Retinal pigment epithelial cell (primary cell): Measurements from ENCODE around the gene DAAM2.

ENCODE experiments used
- DNase-seq: peaks from one replicate; pipeline ENCODE4 v3.0.0-alpha.2; 2010; ENCODE audit warnings: low read depth
- H3K4me3 ChIP-seq: 2 replicates; pipeline ENCODE4 v1.5.1; 2011; ENCODE audit warnings: mild to moderate bottlenecking, low read length, control low read depth, moderate library complexity
- TF ChIP-seq, protein P1 (sequence below): conservative IDR thresholded peaks from 2 replicates; pipeline ENCODE4 v1.5.1; 2011; ENCODE audit warnings: low read depth, low read length, control low read depth, inconsistent platforms

DAAM2 gene

DNA sequence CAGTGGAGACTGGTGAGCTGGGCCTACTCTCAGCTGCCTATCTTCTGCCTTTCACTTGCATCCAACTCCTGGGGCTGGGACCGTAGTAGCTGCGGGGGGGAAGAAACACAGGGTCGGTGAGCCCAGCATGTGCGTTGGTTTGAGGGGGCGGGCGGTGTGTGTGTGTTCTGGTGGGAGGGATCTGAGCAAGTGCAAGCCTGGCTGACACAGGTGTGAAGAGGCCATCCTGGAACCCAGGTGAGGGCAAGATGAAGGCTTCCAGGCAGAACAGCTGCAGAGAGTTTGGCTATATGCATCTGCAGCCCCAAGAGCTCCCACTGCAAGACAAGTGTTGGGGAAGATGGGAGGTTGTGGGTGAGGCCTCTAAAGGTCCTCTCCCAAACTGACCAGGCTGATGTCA is 111.5 kb downstream of the DAAM2 start:
- no peak for DNase-seq
- TF ChIP-seq, protein P1, sequence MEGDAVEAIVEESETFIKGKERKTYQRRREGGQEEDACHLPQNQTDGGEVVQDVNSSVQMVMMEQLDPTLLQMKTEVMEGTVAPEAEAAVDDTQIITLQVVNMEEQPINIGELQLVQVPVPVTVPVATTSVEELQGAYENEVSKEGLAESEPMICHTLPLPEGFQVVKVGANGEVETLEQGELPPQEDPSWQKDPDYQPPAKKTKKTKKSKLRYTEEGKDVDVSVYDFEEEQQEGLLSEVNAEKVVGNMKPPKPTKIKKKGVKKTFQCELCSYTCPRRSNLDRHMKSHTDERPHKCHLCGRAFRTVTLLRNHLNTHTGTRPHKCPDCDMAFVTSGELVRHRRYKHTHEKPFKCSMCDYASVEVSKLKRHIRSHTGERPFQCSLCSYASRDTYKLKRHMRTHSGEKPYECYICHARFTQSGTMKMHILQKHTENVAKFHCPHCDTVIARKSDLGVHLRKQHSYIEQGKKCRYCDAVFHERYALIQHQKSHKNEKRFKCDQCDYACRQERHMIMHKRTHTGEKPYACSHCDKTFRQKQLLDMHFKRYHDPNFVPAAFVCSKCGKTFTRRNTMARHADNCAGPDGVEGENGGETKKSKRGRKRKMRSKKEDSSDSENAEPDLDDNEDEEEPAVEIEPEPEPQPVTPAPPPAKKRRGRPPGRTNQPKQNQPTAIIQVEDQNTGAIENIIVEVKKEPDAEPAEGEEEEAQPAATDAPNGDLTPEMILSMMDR, result no peak
- H3K4me3 ChIP-seq, result no peak overlapping the region

DNA sequence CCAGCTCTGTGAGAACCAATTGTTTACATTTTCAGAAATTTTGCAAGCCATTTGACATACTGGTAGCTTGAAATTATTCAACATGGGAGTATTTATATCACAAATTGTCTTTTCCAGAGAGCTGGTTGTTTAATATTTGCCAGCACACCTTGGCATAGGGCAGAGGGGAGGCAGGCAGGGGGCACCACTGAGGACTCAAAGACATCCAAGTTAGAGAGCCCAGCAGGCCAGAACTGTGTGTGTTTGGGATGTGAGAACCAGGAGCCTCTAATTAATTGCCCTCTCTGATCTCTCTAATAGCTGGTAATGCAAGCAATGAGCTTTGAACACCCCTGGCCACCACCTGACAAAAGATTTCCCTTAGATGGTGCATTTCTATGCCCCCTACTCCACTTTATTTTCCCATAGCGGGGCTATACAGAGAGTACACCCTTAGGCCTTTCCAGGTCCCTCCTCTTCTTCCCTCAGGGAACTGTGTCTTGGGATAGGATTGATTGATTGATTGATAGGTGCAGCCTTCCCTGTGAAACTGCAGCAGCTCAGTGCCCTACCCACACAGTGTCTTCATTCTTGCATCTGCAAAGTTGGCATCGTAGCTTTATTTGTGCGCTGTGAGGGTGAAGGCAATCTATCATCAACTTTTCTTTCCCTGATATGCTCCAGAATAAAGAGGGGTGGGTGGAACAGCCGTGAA is 112.9 kb downstream of the DAAM2 start:
- no peak for DNase-seq
- H3K4me3 ChIP-seq, result no peak overlapping the region
- TF ChIP-seq, protein P1, result no peak

DNA sequence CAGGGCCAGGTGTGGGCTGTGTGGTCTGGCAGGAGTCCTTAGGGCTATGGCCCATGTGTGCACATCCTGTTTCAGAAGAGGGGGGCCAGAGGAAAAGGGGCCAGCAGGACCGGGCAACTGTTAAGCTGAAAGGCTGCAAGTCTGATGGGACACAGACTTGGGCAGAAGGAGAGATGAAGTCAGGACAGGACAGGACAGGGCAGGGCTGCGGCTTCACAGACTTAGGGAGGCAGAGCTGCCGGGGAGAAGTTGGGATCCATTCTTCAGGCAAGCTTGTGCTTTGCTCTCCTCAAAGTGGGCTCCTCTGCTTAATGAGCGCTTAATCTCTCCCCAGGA is 113.4 kb downstream of the DAAM2 start:
- no peak overlapping the region for H3K4me3 ChIP-seq
- no peak for DNase-seq
- TF ChIP-seq, protein P1, result no peak

DNA sequence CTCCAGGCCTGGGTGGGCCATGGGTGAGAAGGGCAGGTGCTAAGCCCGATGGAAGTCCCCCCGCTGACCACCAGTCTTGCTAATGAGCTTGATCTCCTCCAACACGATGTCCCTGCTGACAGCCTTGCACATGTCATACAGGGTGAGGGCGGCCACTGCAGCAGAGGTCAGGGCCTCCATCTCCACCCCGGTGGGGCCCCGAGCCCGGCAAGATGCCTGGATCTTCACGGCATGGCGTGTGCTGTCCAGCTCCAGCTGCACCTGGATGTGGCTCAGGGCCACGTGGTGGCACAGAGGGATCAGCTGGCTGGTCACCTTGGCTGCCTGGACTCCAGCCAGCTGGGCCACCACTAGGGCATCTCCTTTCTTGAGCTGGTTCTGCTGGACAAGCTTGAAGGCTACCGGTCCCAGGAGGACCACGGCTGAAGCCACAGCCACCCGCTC is 114.2 kb downstream of the DAAM2 start:
- no peak overlapping the region for H3K4me3 ChIP-seq
- TF ChIP-seq, protein P1, result no peak
- no peak for DNase-seq

DNA sequence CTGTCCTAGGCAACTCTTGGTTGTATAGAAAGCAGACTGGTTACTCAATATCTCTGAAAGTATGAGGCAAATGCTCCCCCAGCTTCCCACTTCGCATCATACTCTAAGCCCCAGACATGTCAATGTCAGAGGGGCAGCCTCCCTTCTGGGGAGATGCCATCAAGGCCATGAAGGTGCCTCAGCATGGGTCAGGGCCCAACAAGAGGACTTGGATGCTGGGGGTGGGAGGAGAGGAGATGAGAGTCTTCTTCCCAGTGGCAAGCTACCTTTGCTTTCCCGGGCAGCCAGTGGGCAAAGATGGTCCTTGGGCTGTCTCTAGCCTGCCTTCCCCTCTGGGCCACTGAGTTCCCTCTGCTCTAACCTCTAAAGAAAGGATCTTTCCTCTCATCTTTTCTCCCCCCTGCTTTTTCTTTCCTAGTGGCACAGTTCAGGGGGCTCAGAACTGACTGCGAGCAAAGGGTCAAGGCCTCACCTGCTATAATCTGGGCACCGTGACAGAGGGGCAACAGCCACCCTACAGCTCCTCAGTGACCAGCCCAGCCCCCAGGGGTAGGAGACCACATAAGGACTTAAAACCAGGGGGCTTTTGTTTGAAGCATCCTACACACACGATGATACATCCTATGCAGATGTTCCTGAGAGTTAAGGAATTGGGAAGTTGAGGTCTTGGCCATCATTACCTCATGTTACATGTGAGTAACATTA is 115.8 kb downstream of the DAAM2 start:
- DNase-seq, result no peak
- TF ChIP-seq, protein P1, result no peak
- no peak overlapping the region for H3K4me3 ChIP-seq

DNA sequence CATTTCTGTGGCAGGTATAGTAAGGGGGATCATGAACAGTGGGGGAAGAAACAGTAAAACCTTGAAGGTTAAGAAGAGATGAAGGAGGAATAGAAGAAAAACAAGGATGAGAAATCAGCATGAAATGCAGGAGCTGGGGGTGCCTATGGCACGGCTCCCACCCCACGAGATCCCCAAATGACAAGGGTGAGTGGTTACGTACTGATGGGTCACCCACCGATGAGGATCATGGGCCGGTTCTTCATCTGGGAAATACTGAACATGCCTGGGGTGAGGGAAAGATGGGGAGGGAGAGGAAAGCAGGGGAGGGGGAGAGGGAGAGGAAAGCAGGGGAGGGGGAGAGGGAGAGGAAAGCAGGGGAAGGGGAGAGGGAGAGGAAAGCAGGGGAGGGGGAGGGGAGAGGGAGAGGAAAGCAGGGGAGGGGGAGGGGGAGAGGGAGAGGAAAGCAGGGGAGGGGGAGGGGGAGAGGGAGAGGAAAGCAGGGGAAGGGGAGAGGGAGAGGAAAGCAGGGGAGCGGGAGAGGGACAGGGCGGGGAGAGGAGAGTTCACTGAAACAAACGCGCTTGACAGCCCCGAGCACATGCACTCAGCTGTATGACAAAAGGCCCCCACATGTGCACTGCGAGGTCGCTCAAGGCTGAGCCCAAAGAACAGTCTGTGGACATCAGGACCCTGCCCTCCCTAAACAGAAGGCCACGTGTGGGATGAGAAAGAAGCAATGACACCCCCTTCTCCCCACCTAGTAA is 116.8 kb downstream of the DAAM2 start:
- DNase-seq, result no peak
- TF ChIP-seq, protein P1, result no peak
- no peak overlapping the region for H3K4me3 ChIP-seq

DNA sequence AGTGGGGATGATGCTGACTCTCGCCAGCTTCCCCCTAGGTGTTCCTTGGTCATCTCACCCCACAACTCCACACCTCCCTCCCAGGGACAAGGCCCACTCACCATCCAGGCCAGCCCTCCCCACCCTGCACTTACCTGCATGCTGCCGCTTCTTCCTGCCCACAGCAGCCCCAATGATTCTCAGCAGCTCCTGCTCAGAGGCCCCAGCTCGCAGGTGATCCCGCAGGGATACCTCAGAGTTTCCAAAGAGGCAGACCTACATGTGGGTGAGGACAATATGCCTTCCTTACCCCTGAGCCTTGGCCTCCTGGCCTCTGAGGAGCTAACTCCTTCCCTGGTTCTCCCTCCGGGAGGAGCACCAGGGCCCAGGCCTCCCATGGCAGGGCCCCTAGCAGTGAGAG is 117.5 kb downstream of the DAAM2 start:
- H3K4me3 ChIP-seq, result no peak overlapping the region
- no peak for DNase-seq
- TF ChIP-seq, protein P1, result no peak
